KBM-7 (cell line): Measurements from ENCODE around the gene TMIGD1.

ENCODE experiments used
- DNase-seq: peaks from one replicate; pipeline ENCODE4 v3.0.0-alpha.2; 2015
- in situ Hi-C: fragments of 300-500 bp; cut with MboI; formaldehyde crosslinking; loops from 2 replicates; pipeline ENCODE4 v1.14.3; 2020; ENCODE audit warnings: low sequenced_read_pairs, low pct_unique_long_range_greater_than_20kb, mixed read lengths

TMIGD1 gene

GRCh38 chr17:30299000-30299399 lies 34.9 kb downstream of the TMIGD1 start:
- DNase-seq, result no peak
- in situ Hi-C loops, result no loop called here

- DNase-seq, result no peak
- in situ Hi-C loops, result no loop called here
These were observed 36.1 kb downstream of the TMIGD1 start for GRCh38 chr17:30297715-30298114.

GRCh38 chr17:30296499-30297080 lies 37.3 kb downstream of the TMIGD1 start:
- no peak for DNase-seq
- in situ Hi-C loops, result no loop called here

- in situ Hi-C loops, result no loop called here
- DNase-seq, result no peak
These were observed 41.5 kb downstream of the TMIGD1 start for GRCh38 chr17:30292286-30292858.

GRCh38 chr17:30291543-30292285 lies 42.1 kb downstream of the TMIGD1 start, which contains the start of gene BLMH:
Gene BLMH (minus strand): TSS chr17:30291944. CDS start chr17:30291819, 125 bp downstream.
- in situ Hi-C loops, result no loop called here

GRCh38 chr17:30290696-30291542 lies 42.9 kb downstream of the TMIGD1 start:
- in situ Hi-C loops, result no loop called here
- peak; percentile 61 for DNase-seq

More at GRCh38 chr17:30291543-30292285, 42.1 kb downstream of the TMIGD1 start, which contains the start of gene BLMH:
- DNase-seq, result peak; percentile 84

- in situ Hi-C loops, result no loop called here
- no peak for DNase-seq
These were observed 43.8 kb downstream of the TMIGD1 start for GRCh38 chr17:30290077-30290476.

GRCh38 chr17:30279156-30279555 lies 54.7 kb downstream of the TMIGD1 start:
- DNase-seq, result no peak
- in situ Hi-C loops, result no loop called here

GRCh38 chr17:30278032-30278431 lies 55.8 kb downstream of the TMIGD1 start:
- in situ Hi-C loops, result no loop called here
- DNase-seq, result peak; percentile 54

- in situ Hi-C loops, result no loop called here
- no peak for DNase-seq
These were observed 57.9 kb downstream of the TMIGD1 start for GRCh38 chr17:30275911-30276310.

GRCh38 chr17:30274887-30275286 lies 59.0 kb downstream of the TMIGD1 start:
- no peak for DNase-seq
- in situ Hi-C loops, result no loop called here

GRCh38 chr17:30273373-30273772 lies 60.5 kb downstream of the TMIGD1 start:
- in situ Hi-C loops, result no loop called here
- peak; percentile 16 for DNase-seq

- in situ Hi-C loops, result no loop called here
- no peak for DNase-seq
These were observed 62.8 kb downstream of the TMIGD1 start for GRCh38 chr17:30271102-30271501.

GRCh38 chr17:30267625-30268024 lies 66.2 kb downstream of the TMIGD1 start:
- in situ Hi-C loops, result no loop called here

More at GRCh38 chr17:30267625-30268024, 66.2 kb downstream of the TMIGD1 start:
- DNase-seq, result no peak
